T-cell (primary cell): ENCODE data around the gene SPPL3. TPM values are rescaled to one million over a fixed set of nuclear protein-coding genes. Genes with fewer than 3 reads are reported as not detected.

Experiments
- ATAC-seq, 4 experiments: fragments of 200-7000 bp in 3 of 4; fragments of 150-1000 bp in 1 of 4; cut with Tn5 transposase; replicated peaks in 1 of 4; 1 replicate in 3 of 4; 2 replicates in 1 of 4; pipeline ENCODE4 v1.10.0; 2021; ENCODE audit warnings: moderate library complexity in 3 of 4, mild to moderate bottlenecking in 2 of 4, moderate number of reproducible peaks in 1 of 4
- CTCF ChIA-PET, 2 donors: fragments of 300-600 bp; sonication (Branson Sonifier 250); formaldehyde crosslinking; loops; one replicate each; lab custom pipeline; 2022; ENCODE audit warnings: antibody characterized with exemption in 2 of 2; lab: Charles Lee
- POLR2A ChIA-PET, 2 donors: fragments of 300-600 bp; sonication (Branson Sonifier 250); formaldehyde crosslinking; loops; one replicate each; lab custom pipeline; 2022; ENCODE audit warnings: antibody characterized with exemption in 2 of 2; lab: Charles Lee
- DNase-seq, 35 experiments: peaks; one replicate each; pipeline versions ENCODE4 v3.0.0 to v3.0.0-alpha.2; 2013 to 2023
- H3K27ac ChIP-seq: one replicate; pipeline ENCODE4 v1.5.1; 2013; ENCODE audit warnings: low read length
- H3K27me3 ChIP-seq, 2 experiments: replicated peaks in 1 of 2; 1 replicate in 1 of 2; 2 replicates in 1 of 2; pipeline versions ENCODE4 v1.6.1 to v1.7.0; 2013; ENCODE audit warnings: low read length in 1 of 2, mixed read lengths in 1 of 2; ENCODE audit not compliant: control insufficient read depth in 2 of 2, insufficient read depth in 2 of 2; ENCODE audit errors: extremely low read depth in 1 of 2
- H3K36me3 ChIP-seq, 2 donors: 1 replicate in 1 of 2; 2 replicates in 1 of 2; pipeline versions ENCODE4 v1.6.1 to v1.7.0; 2013; ENCODE audit warnings: low read length in 1 of 2; ENCODE audit not compliant: control insufficient read depth in 2 of 2, insufficient read depth in 1 of 2; ENCODE audit errors: extremely low read depth in 1 of 2
- H3K4me1 ChIP-seq, 2 experiments: 1 replicate in 1 of 2; 2 replicates in 1 of 2; pipeline versions ENCODE4 v1.6.1 to v1.7.0; 2013; ENCODE audit warnings: low read length in 2 of 2, mixed read lengths in 1 of 2; ENCODE audit not compliant: insufficient read depth in 2 of 2, control insufficient read depth in 1 of 2; ENCODE audit errors: extremely low read depth in 1 of 2
- H3K4me3 ChIP-seq, 2 donors: 1 replicate in 1 of 2; 2 replicates in 1 of 2; pipeline versions ENCODE4 v1.5.1 to v1.7.0; 2013; ENCODE audit warnings: mild to moderate bottlenecking in 2 of 2, low read length in 1 of 2, moderate library complexity in 1 of 2; ENCODE audit not compliant: control insufficient read depth in 1 of 2; ENCODE audit errors: extremely low read depth in 1 of 2
- H3K9me3 ChIP-seq: 2 replicates; pipeline ENCODE4 v1.7.0; 2013
- H3K27ac Mint-ChIP-seq, 2 donors: one replicate each; pipeline ENCODE4 v1.8.0; 2020 to 2021; ENCODE audit warnings: mild to moderate bottlenecking in 2 of 2, mixed read lengths in 2 of 2
- H3K27me3 Mint-ChIP-seq, 2 donors: one replicate each; pipeline ENCODE4 v1.8.0; 2021 to 2022; ENCODE audit warnings: mixed read lengths in 2 of 2
- H3K36me3 Mint-ChIP-seq: one replicate; pipeline ENCODE4 v1.8.0; 2021; ENCODE audit warnings: mixed read lengths
- H3K4me1 Mint-ChIP-seq, 3 donors: one replicate each; pipeline ENCODE4 v1.8.0; 2020 to 2022; ENCODE audit warnings: mixed read lengths in 3 of 3, mild to moderate bottlenecking in 1 of 3
- H3K4me3 Mint-ChIP-seq, 3 donors: one replicate each; pipeline ENCODE4 v1.8.0; 2020 to 2022; ENCODE audit warnings: mild to moderate bottlenecking in 3 of 3, mixed read lengths in 3 of 3, moderate library complexity in 3 of 3
- H3K9me3 Mint-ChIP-seq, 3 donors: one replicate each; pipeline ENCODE4 v1.8.0; 2020 to 2022; ENCODE audit warnings: mixed read lengths in 3 of 3
- WGBS: methylation state at CpG from one replicate; pipeline ENCODE4 v1.1.5; 2013; ENCODE audit warnings: missing lambda C conversion rate; ENCODE audit not compliant: insufficient coverage; 5-methylcytosine and 5-hydroxymethylcytosine counted together
- total RNA-seq, 35 experiments: library from RNA in 6 of 35; stranded (reverse) in 6 of 35; fragments of 120-200 nt in 1 of 35; gene quantifications; one replicate each; pipeline versions ENCODE4 v1.2.1 to v1.2.4 and lab custom pipeline; 2013 to 2026

The SPPL3 gene
- total RNA-seq, 5 donors from 2014 or later (not counting 1 experiment from before 2014, with no cell fraction given): 36.5 to 46.6 (median 41.8) TPM

DNA sequence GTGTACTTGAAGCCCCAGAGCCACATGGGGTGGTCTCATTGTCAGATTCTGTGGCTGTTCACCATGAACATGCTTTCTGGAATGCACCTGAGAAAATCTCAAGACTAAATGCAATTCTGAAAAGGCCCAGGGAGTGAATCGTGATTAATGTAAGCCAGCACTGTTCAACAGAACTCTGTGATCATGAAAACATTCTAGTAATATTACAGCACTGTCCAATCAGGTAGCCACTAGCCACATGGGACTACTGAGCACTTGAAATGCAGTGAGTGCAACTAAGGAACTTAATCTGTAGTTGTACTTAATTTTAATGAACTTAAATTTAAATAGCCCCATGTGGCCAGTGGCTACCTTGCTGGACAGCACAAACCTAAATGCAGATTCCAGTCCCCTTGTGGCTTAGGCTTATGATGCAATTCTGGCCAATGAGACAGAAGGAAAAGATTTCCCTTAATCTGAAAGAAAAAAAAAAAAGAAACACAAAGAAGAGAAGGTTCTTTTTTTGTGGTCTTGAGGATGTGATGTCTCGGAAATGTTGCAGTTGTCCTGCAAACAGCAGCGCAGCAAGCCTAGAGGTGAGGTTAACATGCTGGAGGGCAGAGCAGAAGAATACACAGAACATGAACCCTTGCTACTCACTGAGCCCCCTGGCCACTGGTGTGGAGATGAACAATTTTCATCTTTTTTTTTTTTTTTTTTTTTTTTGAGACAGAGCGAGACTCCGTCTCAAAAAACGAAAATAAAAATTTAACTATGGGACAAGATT, 48.2 kb downstream of the SPPL3 start:
- peaks cover 65 to 69% (median 68%) of the 10 kb centered on the region in 3 donors for H3K4me1 Mint-ChIP-seq
- no peaks in the 10 kb centered on the region for H3K27me3 ChIP-seq
- WGBS: 60% methylated on average over 2 of the region's 6 CpGs
- H3K27me3 Mint-ChIP-seq: no peaks in the 10 kb centered on the region
- peak in 1 of 4 experiments; percentile 78 for ATAC-seq
- H3K4me1 ChIP-seq: peaks cover 32 to 33% of the 10 kb centered on the region in 2 experiments
- H3K4me3 Mint-ChIP-seq: peak overlapping the region in 1 of 3 donors; percentile 60
- H3K36me3 ChIP-seq: no peaks in the 10 kb centered on the region
- no peak overlapping the region for H3K4me3 ChIP-seq
- no peak overlapping the region for H3K27ac Mint-ChIP-seq
- no peaks in the 10 kb centered on the region for H3K9me3 ChIP-seq
- peaks cover 11% of the 10 kb centered on the region for H3K36me3 Mint-ChIP-seq
- POLR2A ChIA-PET: no interaction called here
- H3K27ac ChIP-seq: no peak overlapping the region
- peaks cover 3 to 9% (median 8%) of the 10 kb centered on the region in 3 donors for H3K9me3 Mint-ChIP-seq
- DNase-seq: peak in 16 of 35 experiments; percentile 3 to 43 (median 14)
- CTCF ChIA-PET: interaction anchor here in 1 of 2 donors (0.5 to 1.7 kb wide), 3 partner anchors 116 to 286 kb away, joined by 3 to 9 read pairs (median 3); no protein-coding TSS in a partner anchor

DNA sequence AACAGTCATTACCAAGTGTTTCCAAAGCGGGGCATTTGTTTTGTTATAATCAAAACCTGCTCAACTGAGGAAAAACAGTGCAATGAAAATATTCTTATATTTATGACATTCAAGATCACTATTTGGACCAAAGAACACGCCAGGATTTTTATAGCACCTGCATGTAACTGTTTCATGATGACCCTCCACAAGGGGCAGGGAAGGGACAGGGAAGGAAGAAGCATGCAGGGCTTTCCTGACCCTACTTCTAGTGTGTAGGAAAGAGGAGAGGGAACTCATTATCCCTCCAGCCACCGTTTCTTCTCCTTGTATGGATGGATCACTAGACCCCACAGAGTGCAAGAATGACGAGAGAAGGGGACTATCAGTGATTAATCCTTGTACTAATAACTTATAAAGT, 49.4 kb downstream of the SPPL3 start:
- no CpG with 5 or more reads among the region's 4 CpGs for WGBS
- POLR2A ChIA-PET: interaction anchor here in 1 of 2 donors (0.8 kb wide), 1 partner anchor 60 kb away, joined by 3 read pairs; no protein-coding TSS in a partner anchor
- CTCF ChIA-PET: no interaction called here
- no peak overlapping the region for H3K4me3 Mint-ChIP-seq
- Histone ChIP-seq H3K9me3 (no peaks in the 10 kb centered on the region), H3K27me3 (no peaks in the 10 kb centered on the region), H3K4me1 (peaks cover 32 to 35% of the 10 kb centered on the region in 2 experiments), H3K4me3 (no peak overlapping the region), H3K36me3 (no peaks in the 10 kb centered on the region), H3K27ac (no peak overlapping the region)
- H3K27me3 Mint-ChIP-seq: no peaks in the 10 kb centered on the region
- ATAC-seq: no peak
- H3K9me3 Mint-ChIP-seq: peaks cover 3 to 9% (median 8%) of the 10 kb centered on the region in 3 donors
- no peak for DNase-seq
- H3K4me1 Mint-ChIP-seq: peaks cover 69 to 75% (median 73%) of the 10 kb centered on the region in 3 donors
- no peak overlapping the region for H3K27ac Mint-ChIP-seq
- peaks cover 11% of the 10 kb centered on the region for H3K36me3 Mint-ChIP-seq

- Histone ChIP-seq H3K4me1 (peaks cover 32 to 35% of the 10 kb centered on the region in 2 experiments), H3K4me3 (no peak overlapping the region), H3K27ac (no peak overlapping the region), H3K27me3 (no peaks in the 10 kb centered on the region), H3K9me3 (no peaks in the 10 kb centered on the region), H3K36me3 (no peaks in the 10 kb centered on the region)
- Mint-ChIP-seq H3K4me1 (peaks cover 77 to 80% (median 78%) of the 10 kb centered on the region in 3 donors), H3K27me3 (no peaks in the 10 kb centered on the region), H3K4me3 (no peak overlapping the region), H3K27ac (no peak overlapping the region), H3K36me3 (peaks cover 3% of the 10 kb centered on the region), H3K9me3 (no peaks in the 10 kb centered on the region)
- ATAC-seq: no peak
- DNase-seq: no peak
- no CpG with 5 or more reads among the region's 3 CpGs for WGBS
- CTCF ChIA-PET: no interaction called here
- POLR2A ChIA-PET: no interaction called here
Observed at GRCh38 chr12:120853188-120853587, 51.0 kb downstream of the SPPL3 start.

- Mint-ChIP-seq H3K9me3 (no peaks in the 10 kb centered on the region), H3K4me1 (peaks cover 77 to 80% (median 79%) of the 10 kb centered on the region in 3 donors), H3K27ac (no peak overlapping the region), H3K4me3 (no peak overlapping the region), H3K27me3 (no peaks in the 10 kb centered on the region), H3K36me3 (no peaks in the 10 kb centered on the region)
- no peak for ATAC-seq
- no peak for DNase-seq
- H3K27ac ChIP-seq: no peak overlapping the region
- CTCF ChIA-PET: no interaction called here
- no peaks in the 10 kb centered on the region for H3K36me3 ChIP-seq
- POLR2A ChIA-PET: interaction anchor here in 1 of 2 donors (0.6 kb wide), 1 partner anchor 1645 kb away, joined by 3 read pairs; no protein-coding TSS in a partner anchor
- no peaks in the 10 kb centered on the region for H3K9me3 ChIP-seq
- no peak overlapping the region for H3K4me3 ChIP-seq
- WGBS: 50% methylated on average over 2 of the region's 4 CpGs
- peaks cover 27 to 38% of the 10 kb centered on the region in 2 experiments for H3K4me1 ChIP-seq
- no peaks in the 10 kb centered on the region for H3K27me3 ChIP-seq
Observed at GRCh38 chr12:120851944-120852343, 52.2 kb downstream of the SPPL3 start.

GRCh38 chr12:120851444-120851843, 52.7 kb downstream of the SPPL3 start:
- ChIA-PET POLR2A (interaction anchor here in 1 of 2 donors (0.6 kb wide), 1 partner anchor 1645 kb away, joined by 3 read pairs; no protein-coding TSS in a partner anchor), CTCF (no interaction called here)
- Histone ChIP-seq H3K36me3 (no peaks in the 10 kb centered on the region), H3K4me3 (no peak overlapping the region), H3K4me1 (peaks cover 22 to 37% of the 10 kb centered on the region in 2 experiments), H3K27me3 (no peaks in the 10 kb centered on the region), H3K27ac (no peak overlapping the region), H3K9me3 (no peaks in the 10 kb centered on the region)
- Mint-ChIP-seq H3K27me3 (no peaks in the 10 kb centered on the region), H3K4me3 (no peak overlapping the region), H3K4me1 (peaks cover 76 to 77% (median 76%) of the 10 kb centered on the region in 3 donors), H3K9me3 (no peaks in the 10 kb centered on the region), H3K36me3 (no peaks in the 10 kb centered on the region), H3K27ac (no peak overlapping the region)
- DNase-seq (no peak), ATAC-seq (peak in 1 of 4 experiments; percentile 12)
- WGBS: 77% methylated on average over 7 of the region's 7 CpGs

GRCh38 chr12:120849765-120850164, 54.4 kb downstream of the SPPL3 start:
- peaks cover 72 to 75% (median 74%) of the 10 kb centered on the region in 3 donors for H3K4me1 Mint-ChIP-seq
- no peak overlapping the region for H3K27ac Mint-ChIP-seq
- H3K36me3 Mint-ChIP-seq: no peaks in the 10 kb centered on the region
- Histone ChIP-seq H3K4me1 (peaks cover 16 to 26% of the 10 kb centered on the region in 2 experiments), H3K27me3 (no peaks in the 10 kb centered on the region), H3K9me3 (no peaks in the 10 kb centered on the region), H3K4me3 (no peak overlapping the region), H3K27ac (no peak overlapping the region), H3K36me3 (no peaks in the 10 kb centered on the region)
- no peak overlapping the region for H3K4me3 Mint-ChIP-seq
- no peaks in the 10 kb centered on the region for H3K27me3 Mint-ChIP-seq
- no peak for DNase-seq
- ChIA-PET CTCF (no interaction called here), POLR2A (no interaction called here)
- no peak for ATAC-seq
- WGBS: no CpG with 5 or more reads among the region's 2 CpGs
- H3K9me3 Mint-ChIP-seq: no peaks in the 10 kb centered on the region
